HG02623 (cell line): ENCODE results near the gene FEN1.

Experiments
- ATAC-seq: cut with Tn5 transposase; IDR thresholded peaks from one replicate; pipeline ENCODE4 v1.9.1; 2021; ENCODE audit warnings: moderate library complexity; ENCODE audit not compliant: unreplicated experiment

FEN1 gene

GRCh38 chr11:61838501-61838900, 45.8 kb downstream of the FEN1 start:
- no peak for ATAC-seq

GRCh38 chr11:61838921-61839320, 46.2 kb downstream of the FEN1 start:
- no peak for ATAC-seq

- ATAC-seq: no peak
Observed at GRCh38 chr11:61839742-61840141, 47.0 kb downstream of the FEN1 start.

- no peak for ATAC-seq
Observed at GRCh38 chr11:61840371-61840770, 47.7 kb downstream of the FEN1 start.

GRCh38 chr11:61841636-61842527, 49.2 kb downstream of the FEN1 start:
- ATAC-seq: no peak

GRCh38 chr11:61842528-61842820, 49.8 kb downstream of the FEN1 start:
- ATAC-seq: no peak

GRCh38 chr11:61844909-61845565, 52.3 kb downstream of the FEN1 start:
- ATAC-seq: no peak

GRCh38 chr11:61846362-61847020, 53.8 kb downstream of the FEN1 start:
- ATAC-seq: no peak
